Activated CD4-positive, alpha-beta memory T cell treated with anti-CD3 and anti-CD28 coated beads for 36 hours (primary cell): Measurements from ENCODE around the gene PTPRM. TPM values are rescaled to one million over a fixed set of nuclear protein-coding genes. Genes with fewer than 3 reads are reported as not detected.

ENCODE experiments used
- CTCF ChIA-PET: fragments of 350-600 bp; sonication (Branson Sonifier 250); formaldehyde crosslinking; loops from one replicate; lab custom pipeline; 2021; ENCODE audit warnings: antibody characterized with exemption, inconsistent platforms; lab: Charles Lee
- POLR2A ChIA-PET: fragments of 350-600 bp; sonication (Branson Sonifier 250); formaldehyde crosslinking; loops from one replicate; lab custom pipeline; 2021; ENCODE audit warnings: antibody characterized with exemption; lab: Charles Lee
- DNase-seq: peaks from one replicate; pipeline ENCODE4 v3.0.0-alpha.2; 2020
- H3K27ac Mint-ChIP-seq: one replicate; pipeline ENCODE4 v1.8.0; 2021; ENCODE audit warnings: mixed read lengths
- H3K27me3 Mint-ChIP-seq: one replicate; pipeline ENCODE4 v1.8.0; 2021; ENCODE audit warnings: mixed read lengths
- H3K36me3 Mint-ChIP-seq: one replicate; pipeline ENCODE4 v1.8.0; 2021; ENCODE audit warnings: mixed read lengths
- H3K4me1 Mint-ChIP-seq: one replicate; pipeline ENCODE4 v1.8.0; 2021; ENCODE audit warnings: low read depth, mixed read lengths
- H3K4me3 Mint-ChIP-seq: one replicate; pipeline ENCODE4 v1.8.0; 2021; ENCODE audit warnings: mild to moderate bottlenecking, mixed read lengths
- H3K9me3 Mint-ChIP-seq: one replicate; pipeline ENCODE4 v1.8.0; 2021; ENCODE audit warnings: mixed read lengths
- intact Hi-C: fragments of 100-400 bp; cut with micrococcal nuclease; formaldehyde crosslinking; loops from one replicate; pipeline ENCODE4 v1.15.1; 2023
- total RNA-seq, 2 experiments: library from RNA; stranded (reverse); gene quantifications; one replicate each; pipeline ENCODE4 v1.2.3, GENCODE V29; 2021

PTPRM gene
- total RNA-seq, 2 experiments from 2014 or later, result 7.0 to 8.6 TPM

GRCh38 chr18:7899078-7899477 is 332.0 kb downstream of the PTPRM start:
- intact Hi-C loops, result no loop called here
- no peak overlapping the region for H3K4me3 Mint-ChIP-seq

DNA sequence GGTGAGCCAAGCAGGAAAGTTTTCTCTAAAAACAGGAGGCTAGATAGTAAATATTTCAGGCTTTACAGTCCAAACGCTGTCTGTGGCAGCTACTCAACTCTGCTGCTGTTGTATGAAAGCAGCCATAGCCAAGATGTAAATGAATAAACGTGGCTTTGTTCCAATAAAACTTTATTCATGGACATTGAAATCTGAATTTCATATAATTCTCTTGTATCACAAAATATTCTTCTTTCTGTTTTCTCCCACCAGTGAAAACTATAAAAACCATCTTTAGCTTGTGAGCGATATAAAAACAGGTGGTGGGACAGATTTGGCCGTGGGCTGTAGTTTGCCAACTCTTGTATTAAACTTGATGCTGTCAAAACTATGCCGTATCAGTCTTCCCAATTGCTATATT is 333.0 kb downstream of the PTPRM start:
- no peaks in the 10 kb centered on the region for H3K36me3 Mint-ChIP-seq
- intact Hi-C loops, result no loop called here
- no peaks in the 10 kb centered on the region for H3K9me3 Mint-ChIP-seq
- POLR2A ChIA-PET, result no interaction called here
- no peak for DNase-seq
- no peak overlapping the region for H3K4me3 Mint-ChIP-seq
- no peaks in the 10 kb centered on the region for H3K27me3 Mint-ChIP-seq
- CTCF ChIA-PET, result no interaction called here
- H3K27ac Mint-ChIP-seq, result no peak overlapping the region
- no peaks in the 10 kb centered on the region for H3K4me1 Mint-ChIP-seq

More at GRCh38 chr18:7899078-7899477, 332.0 kb downstream of the PTPRM start:
- no peak overlapping the region for H3K27ac Mint-ChIP-seq
- no peaks in the 10 kb centered on the region for H3K36me3 Mint-ChIP-seq
- no peak for DNase-seq
- POLR2A ChIA-PET, result no interaction called here
- no peaks in the 10 kb centered on the region for H3K4me1 Mint-ChIP-seq
- CTCF ChIA-PET, result no interaction called here
- H3K9me3 Mint-ChIP-seq, result no peaks in the 10 kb centered on the region
- no peaks in the 10 kb centered on the region for H3K27me3 Mint-ChIP-seq

DNA sequence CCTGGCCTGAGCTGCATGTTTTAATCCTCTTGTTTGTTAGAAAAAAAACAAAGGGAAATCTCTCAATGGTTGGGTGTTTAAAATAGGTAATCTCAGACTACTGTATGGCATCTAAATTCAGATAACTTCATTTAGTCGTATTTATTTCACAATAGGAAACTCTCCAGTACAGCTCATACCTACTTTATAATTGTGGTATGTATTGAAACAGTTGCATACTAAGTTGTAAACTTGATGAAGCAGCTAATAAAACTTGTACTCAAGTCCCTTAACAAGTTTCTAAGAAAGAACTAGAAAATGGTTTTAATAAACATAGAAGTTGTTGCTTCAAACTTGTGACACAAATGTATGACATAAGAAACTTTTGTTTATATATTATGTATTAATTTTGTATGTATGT is 334.5 kb downstream of the PTPRM start:
- peaks cover 5% of the 10 kb centered on the region for H3K9me3 Mint-ChIP-seq
- H3K27me3 Mint-ChIP-seq, result no peaks in the 10 kb centered on the region
- no peak overlapping the region for H3K27ac Mint-ChIP-seq
- H3K36me3 Mint-ChIP-seq, result no peaks in the 10 kb centered on the region
- CTCF ChIA-PET, result no interaction called here
- DNase-seq, result no peak
- POLR2A ChIA-PET, result no interaction called here
- intact Hi-C loops, result no loop called here
- no peaks in the 10 kb centered on the region for H3K4me1 Mint-ChIP-seq
- no peak overlapping the region for H3K4me3 Mint-ChIP-seq

GRCh38 chr18:7902399-7902839 is 335.3 kb downstream of the PTPRM start:
- intact Hi-C loops, result no loop called here
- Mint-ChIP-seq H3K9me3 (peaks cover 5% of the 10 kb centered on the region), H3K27ac (no peak overlapping the region), H3K4me1 (no peaks in the 10 kb centered on the region), H3K36me3 (no peaks in the 10 kb centered on the region), H3K4me3 (no peak overlapping the region), H3K27me3 (no peaks in the 10 kb centered on the region)
- ChIA-PET POLR2A (interaction anchor here (1.1 kb wide), 1 partner anchor 24 kb away, joined by 3 read pairs; no protein-coding TSS in a partner anchor), CTCF (interaction anchor here (0.6 kb wide), 1 partner anchor 221 kb away, joined by 3 read pairs; no protein-coding TSS in a partner anchor)
- DNase-seq, result no peak

DNA sequence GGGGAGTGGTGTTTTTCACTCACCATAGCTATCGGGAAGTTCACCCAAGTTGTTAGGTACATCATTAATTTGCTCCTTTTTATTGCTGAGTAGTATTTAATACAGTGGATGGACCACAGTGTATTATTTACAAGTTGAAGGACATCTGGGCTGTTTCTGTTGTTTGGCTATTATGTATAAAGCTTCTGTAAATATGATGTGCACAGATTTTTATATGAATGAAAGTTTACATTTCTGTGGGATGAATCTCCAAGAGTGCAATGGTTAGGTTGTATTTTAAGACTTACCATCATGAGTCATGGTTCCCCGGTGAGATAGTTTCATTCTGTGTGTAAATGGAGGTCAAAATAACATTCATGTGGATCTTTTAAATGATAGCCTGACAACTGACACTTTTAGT is 337.4 kb downstream of the PTPRM start:
- H3K27me3 Mint-ChIP-seq, result no peaks in the 10 kb centered on the region
- ChIA-PET POLR2A (no interaction called here), CTCF (no interaction called here)
- H3K4me1 Mint-ChIP-seq, result no peaks in the 10 kb centered on the region
- intact Hi-C loops, result no loop called here
- no peaks in the 10 kb centered on the region for H3K36me3 Mint-ChIP-seq
- peaks cover 5% of the 10 kb centered on the region for H3K9me3 Mint-ChIP-seq
- DNase-seq, result no peak
- H3K27ac Mint-ChIP-seq, result no peak overlapping the region
- no peak overlapping the region for H3K4me3 Mint-ChIP-seq

DNA sequence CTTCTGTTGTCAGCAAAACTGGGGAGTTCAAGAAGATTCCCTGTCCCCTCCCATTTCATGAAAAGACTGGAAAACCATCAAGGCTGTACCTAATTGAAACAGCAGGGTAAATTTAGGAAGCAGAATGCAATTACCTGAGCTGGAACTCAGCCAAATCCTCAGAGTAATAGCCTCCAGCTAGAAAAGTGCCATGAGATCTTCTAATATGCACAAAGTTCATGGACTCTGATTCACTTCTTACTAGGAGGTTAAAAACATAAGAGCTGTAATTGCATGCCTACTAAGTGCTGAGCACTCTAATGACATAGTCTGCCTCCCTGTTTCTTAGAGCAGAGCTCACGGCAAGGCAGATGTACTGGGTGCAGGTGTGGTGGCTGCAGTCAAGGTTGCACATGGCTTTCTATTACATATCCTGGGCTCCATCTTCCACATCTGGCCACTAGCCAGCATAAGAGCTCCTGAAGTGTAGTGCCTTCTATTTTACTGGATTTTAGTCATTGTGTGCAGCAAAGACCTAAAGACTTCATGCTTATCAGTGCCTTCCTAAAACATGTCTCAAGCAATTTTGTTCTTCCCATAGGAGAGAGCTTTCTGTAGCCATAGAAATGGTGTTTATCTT is 341.7 kb downstream of the PTPRM start:
- intact Hi-C loops, result no loop called here
- Mint-ChIP-seq H3K27me3 (no peaks in the 10 kb centered on the region), H3K4me1 (no peaks in the 10 kb centered on the region), H3K4me3 (no peak overlapping the region), H3K27ac (no peak overlapping the region), H3K36me3 (no peaks in the 10 kb centered on the region), H3K9me3 (peaks cover 5% of the 10 kb centered on the region)
- DNase-seq, result no peak
- POLR2A ChIA-PET, result no interaction called here
- CTCF ChIA-PET, result no interaction called here

DNA sequence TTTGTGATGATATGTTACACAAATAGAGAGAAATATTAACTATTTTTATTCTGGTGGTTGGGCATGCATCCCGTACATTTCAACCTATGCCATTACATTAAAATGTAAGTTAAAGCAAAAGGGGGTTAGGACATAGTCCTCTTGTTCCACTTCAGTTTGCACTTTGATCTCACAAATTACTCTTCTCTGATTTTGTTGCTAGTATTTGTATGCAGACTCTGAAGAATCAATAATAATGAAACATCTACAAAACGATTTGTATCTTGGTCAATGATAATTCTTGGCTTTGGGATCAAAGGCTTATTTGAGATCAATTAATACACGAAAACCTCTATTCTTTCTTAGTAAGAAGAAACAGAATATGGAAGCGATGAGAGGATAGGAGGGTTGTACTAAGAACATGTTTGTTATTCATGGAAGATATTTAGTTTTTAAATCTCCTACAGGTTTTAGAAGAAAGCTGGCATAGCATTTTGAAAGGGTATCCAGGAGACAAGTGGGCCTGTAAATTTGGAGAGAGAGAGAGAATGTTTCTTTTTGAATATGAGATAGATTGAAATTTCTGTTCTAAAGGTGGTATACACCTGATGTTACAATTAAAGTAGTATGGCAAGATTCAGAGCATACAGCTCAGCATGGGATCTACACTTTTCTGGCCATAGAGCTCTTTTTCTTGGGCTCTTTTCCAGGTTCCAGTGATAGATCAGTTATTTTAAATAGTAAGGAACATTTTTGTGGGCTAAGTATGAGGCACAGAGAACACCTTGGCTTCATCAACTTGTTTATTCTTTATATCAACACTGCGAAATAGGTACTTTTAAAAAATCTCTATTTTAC is 347.9 kb downstream of the PTPRM start:
- Mint-ChIP-seq H3K27ac (no peak overlapping the region), H3K9me3 (peaks cover 1% of the 10 kb centered on the region), H3K4me3 (no peak overlapping the region), H3K36me3 (no peaks in the 10 kb centered on the region), H3K4me1 (no peaks in the 10 kb centered on the region), H3K27me3 (no peaks in the 10 kb centered on the region)
- intact Hi-C loops, result no loop called here
- POLR2A ChIA-PET, result no interaction called here
- no peak for DNase-seq
- CTCF ChIA-PET, result no interaction called here

GRCh38 chr18:7918701-7919100 is 351.6 kb downstream of the PTPRM start:
- Mint-ChIP-seq H3K27me3 (no peaks in the 10 kb centered on the region), H3K4me1 (peaks cover 2% of the 10 kb centered on the region), H3K36me3 (no peaks in the 10 kb centered on the region), H3K9me3 (peaks cover 11% of the 10 kb centered on the region), H3K27ac (no peak overlapping the region), H3K4me3 (no peak overlapping the region)
- intact Hi-C loops, result no loop called here
- no peak for DNase-seq
- ChIA-PET POLR2A (no interaction called here), CTCF (no interaction called here)

DNA sequence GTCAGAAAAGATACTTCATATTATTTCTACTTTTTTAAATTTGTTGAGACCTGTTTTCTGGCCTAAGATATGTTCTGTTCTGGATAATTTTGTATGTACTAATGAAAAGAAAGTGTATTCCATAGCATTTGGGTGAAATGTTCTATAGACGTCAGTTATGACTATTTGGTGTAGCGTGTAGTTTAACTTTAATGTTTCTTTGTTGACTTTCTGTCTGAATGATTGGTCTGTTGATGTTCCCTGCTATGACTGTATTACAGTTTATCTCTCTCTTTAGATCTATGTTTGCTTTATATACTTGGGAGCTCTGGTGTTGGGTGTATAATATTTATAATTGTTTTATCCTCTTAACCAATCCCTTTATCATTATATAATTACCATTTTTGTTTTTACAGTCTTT is 352.4 kb downstream of the PTPRM start:
- CTCF ChIA-PET, result no interaction called here
- Mint-ChIP-seq H3K4me1 (peaks cover 2% of the 10 kb centered on the region), H3K9me3 (peaks cover 11% of the 10 kb centered on the region), H3K27ac (no peak overlapping the region), H3K36me3 (no peaks in the 10 kb centered on the region), H3K27me3 (no peaks in the 10 kb centered on the region), H3K4me3 (no peak overlapping the region)
- POLR2A ChIA-PET, result no interaction called here
- intact Hi-C loops, result no loop called here
- no peak for DNase-seq

- Mint-ChIP-seq H3K4me1 (peaks cover 2% of the 10 kb centered on the region), H3K36me3 (no peaks in the 10 kb centered on the region), H3K9me3 (peaks cover 11% of the 10 kb centered on the region), H3K4me3 (no peak overlapping the region), H3K27ac (no peak overlapping the region), H3K27me3 (no peaks in the 10 kb centered on the region)
- intact Hi-C loops, result no loop called here
- no peak for DNase-seq
- POLR2A ChIA-PET, result no interaction called here
- CTCF ChIA-PET, result no interaction called here
Measured at GRCh38 chr18:7921938-7922587, 354.9 kb downstream of the PTPRM start.

- intact Hi-C loops, result no loop called here
- no peaks in the 10 kb centered on the region for H3K27me3 Mint-ChIP-seq
- peaks cover 2% of the 10 kb centered on the region for H3K4me1 Mint-ChIP-seq
- peaks cover 11% of the 10 kb centered on the region for H3K9me3 Mint-ChIP-seq
- DNase-seq, result no peak
- no peak overlapping the region for H3K4me3 Mint-ChIP-seq
- H3K27ac Mint-ChIP-seq, result no peak overlapping the region
- H3K36me3 Mint-ChIP-seq, result no peaks in the 10 kb centered on the region
- ChIA-PET POLR2A (no interaction called here), CTCF (no interaction called here)
Measured at GRCh38 chr18:7923105-7923504, 356.0 kb downstream of the PTPRM start.

DNA sequence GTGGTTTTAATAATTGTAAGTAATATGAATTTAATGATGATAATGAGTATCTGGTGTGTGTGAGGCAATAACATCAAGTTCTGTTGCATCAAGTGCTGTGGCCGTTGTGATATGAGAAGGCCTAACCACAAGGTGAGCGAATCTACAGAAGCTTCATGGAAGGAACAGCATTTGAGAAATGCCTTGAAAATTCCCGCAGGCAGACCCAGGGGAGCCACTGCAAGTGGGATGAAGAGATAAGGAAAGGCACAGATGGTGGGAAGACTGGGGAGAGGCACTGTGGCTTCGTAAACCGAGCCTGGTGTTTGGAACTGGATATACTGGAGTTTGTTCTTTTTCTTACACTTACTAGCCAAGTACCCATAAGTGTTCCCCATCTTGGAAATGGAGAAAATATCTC is 357.5 kb downstream of the PTPRM start:
- H3K4me3 Mint-ChIP-seq, result no peak overlapping the region
- H3K27ac Mint-ChIP-seq, result no peak overlapping the region
- H3K36me3 Mint-ChIP-seq, result no peaks in the 10 kb centered on the region
- POLR2A ChIA-PET, result no interaction called here
- H3K9me3 Mint-ChIP-seq, result peaks cover 11% of the 10 kb centered on the region
- CTCF ChIA-PET, result no interaction called here
- peaks cover 2% of the 10 kb centered on the region for H3K4me1 Mint-ChIP-seq
- intact Hi-C loops, result no loop called here
- no peaks in the 10 kb centered on the region for H3K27me3 Mint-ChIP-seq
- DNase-seq, result no peak
